ENCODE data around the gene CDK5RAP2. TPM values are rescaled to one million over a fixed set of nuclear protein-coding genes. Genes with fewer than 3 reads are reported as not detected.

CDK5RAP2 gene
- total and polyA plus RNA-seq, 9 of the 15 experiments (the other 6 are each of a cell fraction or from before 2014, with no cell fraction given), result 19.9 to 68.8 (median 42.2) TPM

DNA sequence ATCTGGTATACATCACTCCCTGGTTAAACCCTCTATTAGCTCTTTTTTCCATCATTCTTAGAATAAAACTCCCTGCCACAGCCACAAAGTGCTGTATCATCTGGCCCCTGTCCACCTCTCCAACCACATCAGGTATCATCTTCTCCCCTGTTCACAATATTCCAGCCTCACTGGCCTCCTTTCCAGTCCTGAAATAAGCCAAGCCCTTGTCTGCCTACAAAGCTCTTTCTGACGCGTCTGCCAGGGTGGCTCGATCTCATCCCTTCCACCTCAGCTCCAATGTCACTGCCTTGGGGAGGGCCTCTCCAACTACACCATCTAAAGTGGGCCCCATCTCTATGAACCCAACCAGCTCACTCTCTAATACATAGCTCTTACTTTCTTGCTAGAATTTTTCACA is 21.5 kb downstream of the CDK5RAP2 start:
- no peaks in the 10 kb centered on the region for H3K9me3 ChIP-seq (replicated peaks; ENCODE audit: control insufficient read depth, insufficient read depth, low read depth, low read length)
- H3K9ac ChIP-seq (ENCODE audit: insufficient read depth in 1 of 2, low read depth in 2 of 2, low read length in 2 of 2), result no peak overlapping the region; a peak in 1 of 4 replicates
- peaks cover 32% of the 10 kb centered on the region for H3K79me2 ChIP-seq (ENCODE audit: control insufficient read depth, insufficient read depth, low read length)
- H3K9me1 ChIP-seq (ENCODE audit: control insufficient read depth, insufficient read depth, low read length), result no peaks in the 10 kb centered on the region
- H3K4me3 ChIP-seq, result no peak overlapping the region
- FAIRE-seq, result no peak
- ChIA-PET CTCF (ENCODE audit: low intra/inter-chr PET ratio) (no interaction called here), POLR2A (interaction anchor here (0.7 to 1.6 kb wide), 4 partner anchors 9 to 29 kb away, joined by 3 read pairs; no protein-coding TSS in a partner anchor)
- no peak overlapping the region for H3K27ac ChIP-seq (ENCODE audit: extremely low read depth, low read depth, low read length)
- H3K27me3 ChIP-seq (ENCODE audit: control insufficient read depth in 2 of 2, insufficient read depth in 2 of 2, low read length in 2 of 2), result no peaks in the 10 kb centered on the region
- 97% methylated on average over 3 of the region's 3 CpGs for WGBS (ENCODE audit: insufficient coverage, low coverage, missing lambda C conversion rate)
- ATAC-seq, result no peak
- DNase-seq (ENCODE audit: extremely low read depth in 1 of 4, low spot score in 3 of 4), result no peak
- peaks cover 4 to 14% of the 10 kb centered on the region in 2 experiments; a peak in 3 of 5 replicates for H3K4me1 ChIP-seq (replicated peaks in 1 of 2; ENCODE audit: control insufficient read depth in 2 of 2, insufficient read depth in 2 of 2, low read length in 2 of 2)
- in situ Hi-C loops (cut with MboI), result no loop called here
- BruUV-seq (replicated peaks), result no TSS peak
- peaks cover 56% of the 10 kb centered on the region for H3K36me3 ChIP-seq (ENCODE audit: control insufficient read depth, insufficient read depth, low read length)
- TF ChIP-seq HNRNPK (IDR thresholded peaks at IDR 0.05; ENCODE audit: low read depth, low read length, poor library complexity, severe bottlenecking) (no peak), CBX3 (IDR thresholded peaks at IDR 0.05; ENCODE audit: borderline replicate concordance in 1 of 2, low read length in 2 of 2) (no peak), PCBP2 (IDR thresholded peaks at IDR 0.05; ENCODE audit: low read depth, low read length, poor library complexity, severe bottlenecking) (no peak), GABPB1 (CRISPR knock-in tag; IDR thresholded peaks at IDR 0.05) (no peak)
- TF ChIP-seq, protein P1, sequence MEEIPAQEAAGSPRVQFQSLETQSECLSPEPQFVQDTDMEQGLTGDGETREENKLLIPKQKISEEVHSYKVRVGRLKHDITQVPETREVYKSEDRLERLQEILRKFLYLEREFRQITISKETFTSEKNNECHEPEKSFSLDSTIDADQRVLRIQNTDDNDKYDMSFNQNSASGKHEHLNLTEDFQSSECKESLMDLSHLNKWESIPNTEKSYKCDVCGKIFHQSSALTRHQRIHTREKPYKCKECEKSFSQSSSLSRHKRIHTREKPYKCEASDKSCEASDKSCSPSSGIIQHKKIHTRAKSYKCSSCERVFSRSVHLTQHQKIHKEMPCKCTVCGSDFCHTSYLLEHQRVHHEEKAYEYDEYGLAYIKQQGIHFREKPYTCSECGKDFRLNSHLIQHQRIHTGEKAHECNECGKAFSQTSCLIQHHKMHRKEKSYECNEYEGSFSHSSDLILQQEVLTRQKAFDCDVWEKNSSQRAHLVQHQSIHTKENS (CRISPR knock-in tag; IDR thresholded peaks at IDR 0.05), result no peak
- H4K20me1 ChIP-seq (replicated peaks; ENCODE audit: control insufficient read depth, insufficient read depth, low read length), result peaks cover 3% of the 10 kb centered on the region; the same call in 1 of the 2 replicates
- no peak overlapping the region for H3K4me2 ChIP-seq (ENCODE audit: insufficient read depth, low read length)
- H2AFZ ChIP-seq (ENCODE audit: low read depth, low read length), result no peak overlapping the region
- intact Hi-C loops (cut with micrococcal nuclease), result no loop called here

Measured in K562 (cell line).